Stimulated activated CD8-positive, alpha-beta memory T cell treated with anti-CD3 and anti-CD28 coated beads, Interleukin-7, amount 100 ng/mL, for 24 hours (primary cell): Measurements from ENCODE around the gene DNAH10.

Source experiments
- DNase-seq: peaks from one replicate; pipeline ENCODE4 v3.0.0-alpha.2; 2020; ENCODE audit warnings: low read depth

The DNAH10 gene

DNA sequence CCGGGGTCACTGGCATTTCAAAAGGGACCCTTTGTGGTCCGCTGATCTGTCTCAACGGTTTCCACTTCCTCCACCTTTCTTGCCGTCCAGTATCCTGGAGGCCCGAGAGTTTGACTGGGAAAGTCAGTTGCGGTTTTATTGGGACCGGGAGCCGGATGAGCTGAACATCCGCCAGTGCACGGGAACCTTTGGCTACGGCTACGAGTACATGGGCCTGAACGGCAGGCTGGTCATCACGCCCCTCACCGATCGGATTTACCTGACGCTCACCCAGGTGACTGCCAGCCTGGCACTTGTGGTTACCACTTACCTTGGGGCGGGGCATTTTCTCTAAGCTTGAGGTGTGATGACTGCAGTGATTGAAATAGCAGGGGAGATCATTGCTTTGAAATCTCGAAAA is 83.8 kb downstream of the DNAH10 start:
- no peak for DNase-seq

DNA sequence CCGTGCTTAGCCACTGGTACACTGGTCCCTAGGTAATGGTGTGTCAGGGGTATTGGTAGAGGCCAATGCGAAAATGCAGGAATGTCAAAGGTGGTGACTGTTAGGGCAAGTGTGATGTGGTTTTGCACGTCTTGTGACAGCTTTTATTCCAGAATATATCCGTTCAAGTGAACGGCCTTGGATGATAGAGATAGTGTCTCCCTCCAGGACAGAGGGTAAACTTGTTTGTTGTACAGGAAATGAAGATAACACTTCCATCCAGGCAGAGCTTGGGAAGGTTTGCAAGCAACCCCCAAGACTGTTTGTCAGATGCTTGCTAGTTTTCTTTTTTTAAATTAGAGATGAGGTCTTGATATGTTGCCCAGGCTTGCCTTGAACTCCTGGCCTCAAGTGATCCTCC is 84.2 kb downstream of the DNAH10 start:
- no peak for DNase-seq

DNA sequence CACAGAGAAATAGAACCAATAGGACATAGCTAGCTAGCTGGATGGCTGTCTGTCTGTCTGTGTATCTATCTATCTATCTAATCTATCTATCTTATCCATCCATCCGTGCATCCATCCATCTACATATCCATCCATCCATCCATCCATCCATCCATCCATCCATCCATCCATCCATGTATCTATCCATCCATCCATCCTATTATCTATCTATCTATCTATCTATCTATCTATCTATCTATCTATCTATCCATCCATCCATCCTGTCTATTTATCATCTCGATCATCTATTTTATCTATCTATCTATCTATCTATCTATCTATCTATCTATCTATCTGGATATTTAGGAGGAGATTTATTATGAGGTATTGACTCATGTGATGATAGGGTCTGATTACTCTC is 84.9 kb downstream of the DNAH10 start:
- no peak for DNase-seq

DNA sequence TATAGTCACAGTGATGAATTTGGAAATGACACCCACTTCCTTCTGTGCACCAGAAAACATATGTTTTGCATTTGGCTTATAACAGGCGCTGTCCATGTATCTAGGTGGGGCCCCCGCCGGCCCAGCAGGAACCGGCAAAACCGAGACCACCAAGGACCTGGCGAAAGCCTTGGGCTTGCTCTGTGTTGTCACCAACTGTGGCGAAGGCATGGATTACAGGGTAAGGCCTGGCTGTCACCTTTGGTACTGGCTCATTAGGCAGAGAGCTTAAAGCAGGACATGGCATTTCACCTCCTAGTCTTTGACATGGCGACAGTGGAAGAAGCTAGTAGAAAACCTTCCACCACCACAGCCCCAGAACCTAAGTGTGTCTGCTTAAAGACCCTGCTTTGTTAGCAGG is 85.8 kb downstream of the DNAH10 start:
- DNase-seq, result no peak

DNA sequence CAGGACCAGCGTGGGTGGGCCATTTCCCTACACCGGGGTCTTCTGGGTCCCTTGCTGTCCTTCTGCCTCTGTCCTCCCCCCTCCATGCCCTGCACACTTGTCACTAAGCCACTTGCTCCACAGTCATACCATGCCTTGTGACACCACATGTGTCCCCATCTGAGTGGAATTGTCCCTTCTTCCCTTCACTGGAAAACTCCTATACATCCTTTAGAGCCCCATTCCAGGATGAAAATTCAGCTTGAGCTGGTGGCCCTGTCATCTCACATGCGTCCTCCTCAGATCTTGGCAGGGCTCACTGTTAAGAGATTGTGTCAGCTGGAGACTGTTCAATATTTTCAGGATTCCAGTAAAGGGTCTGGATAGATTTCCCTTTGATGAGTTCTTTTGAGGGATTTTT is 87.4 kb downstream of the DNAH10 start:
- DNase-seq, result no peak

DNA sequence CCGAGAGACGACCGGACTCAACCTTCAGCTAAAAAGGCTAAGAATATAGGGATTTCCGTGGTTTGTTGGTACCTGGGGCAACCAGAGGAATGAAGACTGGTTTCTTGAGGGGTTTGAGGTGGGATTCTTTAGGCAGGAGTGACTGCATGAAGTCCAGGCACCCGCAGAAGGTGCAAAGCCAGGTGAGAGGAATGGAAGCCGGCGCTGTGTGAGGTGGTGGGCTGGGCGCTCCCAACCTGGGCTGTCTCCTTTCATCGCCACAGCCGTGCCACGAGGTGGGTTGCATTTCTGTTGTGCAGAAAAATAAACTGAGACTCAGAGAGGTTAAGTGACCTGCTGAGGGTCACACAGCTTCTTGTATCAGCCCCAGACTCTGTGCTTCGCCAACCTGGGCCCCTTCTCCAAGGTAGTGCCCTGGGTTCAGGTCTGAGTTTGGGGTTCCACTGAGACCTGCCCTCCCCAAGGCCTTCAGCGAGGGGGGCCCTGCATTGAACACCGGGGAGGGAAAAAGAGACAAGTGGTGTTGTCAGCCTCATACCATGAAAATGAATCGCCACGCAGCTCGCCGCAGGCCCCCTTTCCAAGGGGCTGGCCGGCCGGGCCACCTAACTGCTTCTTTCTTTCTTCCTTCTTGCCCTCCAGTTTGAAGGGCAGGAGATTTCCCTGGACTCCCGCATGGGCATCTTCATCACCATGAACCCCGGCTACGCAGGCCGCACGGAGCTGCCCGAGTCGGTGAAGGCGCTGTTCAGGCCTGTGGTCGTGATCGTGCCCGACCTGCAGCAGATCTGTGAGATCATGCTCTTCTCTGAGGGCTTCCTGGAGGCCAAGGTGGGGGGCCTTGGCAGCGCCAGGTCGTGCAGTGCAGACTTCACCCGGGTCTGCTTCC is 88.4 kb downstream of the DNAH10 start:
- no peak for DNase-seq

DNA sequence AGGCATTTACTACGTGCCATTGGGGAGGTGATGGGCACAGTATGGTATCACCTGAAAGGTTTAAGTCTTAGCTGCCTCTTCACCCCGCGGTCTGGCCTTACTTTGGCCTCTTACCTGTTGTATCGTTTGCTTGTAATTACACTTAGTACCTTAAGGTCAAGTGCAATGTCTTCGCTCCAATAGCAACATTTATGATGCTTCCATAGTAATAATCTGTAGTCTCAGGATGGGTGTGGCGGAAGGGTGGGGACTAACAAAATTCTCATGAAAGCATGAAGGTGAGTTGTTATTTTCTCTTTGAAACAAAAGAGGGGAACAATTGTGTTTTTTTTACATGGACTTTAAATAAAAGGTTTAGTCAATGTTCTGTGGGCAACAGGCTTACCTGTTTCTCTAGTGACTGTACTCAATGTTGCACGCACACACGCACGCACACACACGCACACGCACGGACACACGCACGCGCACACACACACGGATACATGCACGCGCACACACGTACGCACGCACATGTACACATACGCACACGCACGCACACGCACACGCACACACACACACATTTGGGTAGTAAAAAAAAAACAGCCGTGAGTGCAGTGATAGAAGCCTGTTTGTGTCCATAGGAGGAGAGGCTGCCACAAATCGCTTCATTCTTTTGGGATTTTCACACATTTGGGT is 91.4 kb downstream of the DNAH10 start:
- DNase-seq, result no peak

DNA sequence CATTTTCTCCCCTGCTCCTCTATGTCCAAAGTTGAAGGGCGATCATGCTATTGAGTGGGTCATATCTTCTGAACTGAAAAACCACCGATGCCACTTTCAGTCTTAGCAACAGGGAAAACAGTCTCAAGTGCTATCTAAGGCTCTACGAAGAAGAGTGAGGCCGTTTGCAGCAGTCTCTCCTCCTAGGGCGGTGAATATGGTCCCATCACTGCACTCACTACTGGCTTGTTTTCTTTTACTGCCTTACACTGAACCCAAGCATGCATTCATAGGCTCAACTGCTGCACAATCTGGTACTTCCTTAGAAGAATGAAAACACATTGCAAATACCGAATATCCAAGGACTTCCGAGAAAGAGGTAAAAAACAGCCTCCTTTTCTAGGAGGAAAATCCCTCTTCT is 92.1 kb downstream of the DNAH10 start:
- DNase-seq, result no peak

DNA sequence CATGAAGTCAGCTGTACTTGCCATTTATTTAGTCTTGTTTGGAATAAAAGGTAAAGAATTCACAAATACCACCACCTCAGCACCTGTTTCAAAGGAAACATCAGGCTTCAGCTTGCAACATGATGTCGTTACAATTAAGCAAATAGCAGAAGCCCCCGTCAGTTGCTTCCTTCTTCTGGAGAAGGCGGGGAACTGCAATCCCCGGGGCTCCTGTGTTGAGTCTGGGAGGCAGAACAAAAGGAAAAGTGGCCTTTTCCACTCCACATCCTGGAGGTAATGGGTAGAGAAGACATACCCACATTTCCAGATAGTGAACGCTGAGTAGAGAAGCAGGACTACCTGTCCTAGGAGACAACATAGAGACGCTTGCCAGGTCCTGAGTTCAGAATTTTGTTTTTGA is 92.8 kb downstream of the DNAH10 start:
- DNase-seq, result no peak

DNA sequence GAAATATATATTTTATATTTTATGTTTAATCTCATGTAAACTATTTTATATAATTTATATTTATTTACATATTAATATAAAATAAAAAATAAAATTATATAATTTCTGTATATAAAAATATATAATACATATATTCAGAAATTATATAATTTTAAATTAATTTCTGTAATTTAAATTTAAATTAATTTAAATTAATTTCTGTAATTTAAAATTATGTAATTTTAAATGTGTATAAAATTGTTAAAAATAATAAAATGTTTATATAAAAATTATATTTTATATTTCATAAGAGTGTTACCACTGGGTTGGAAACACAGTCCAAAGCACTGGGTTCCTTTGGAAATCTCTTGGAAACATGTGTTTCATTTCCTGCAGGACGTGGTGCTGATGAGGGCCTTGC is 94.6 kb downstream of the DNAH10 start:
- DNase-seq, result no peak

DNA sequence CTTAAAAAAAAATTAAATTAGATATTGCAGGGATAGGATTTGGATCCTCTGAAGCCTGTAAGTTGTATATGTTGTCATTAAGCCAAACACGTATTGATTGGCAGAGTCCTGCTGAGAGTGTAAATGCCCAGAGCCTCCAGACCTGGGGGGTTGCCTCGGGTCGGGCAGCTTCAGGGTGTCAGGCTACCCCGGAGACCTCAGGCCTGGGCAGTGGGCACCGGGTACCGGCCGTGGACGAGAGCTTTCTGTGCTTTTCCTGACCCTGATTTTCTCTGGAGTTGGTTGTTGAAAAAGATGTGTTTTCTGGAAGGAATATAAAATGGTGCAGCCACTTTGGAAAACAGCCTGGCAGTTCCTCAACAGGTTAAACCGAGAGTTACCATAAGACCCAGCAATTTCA is 96.1 kb downstream of the DNAH10 start:
- no peak for DNase-seq

DNA sequence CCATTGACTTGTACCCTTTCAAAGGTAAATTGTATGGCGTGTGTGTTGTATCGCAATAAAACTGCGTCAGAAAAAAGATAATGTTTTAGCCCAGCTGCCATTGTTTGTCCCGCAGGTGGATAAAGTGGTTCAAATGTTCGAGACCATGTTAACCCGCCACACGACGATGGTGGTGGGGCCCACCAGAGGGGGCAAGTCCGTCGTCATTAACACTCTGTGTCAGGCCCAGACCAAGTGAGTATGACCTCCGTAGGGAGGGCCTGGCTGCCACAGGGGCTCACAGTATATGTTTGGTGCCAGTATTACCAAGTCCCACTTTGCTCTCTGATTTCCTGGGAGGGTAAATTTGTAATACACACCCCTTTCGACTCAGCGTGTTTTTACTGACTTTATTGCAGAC is 96.9 kb downstream of the DNAH10 start:
- no peak for DNase-seq

DNA sequence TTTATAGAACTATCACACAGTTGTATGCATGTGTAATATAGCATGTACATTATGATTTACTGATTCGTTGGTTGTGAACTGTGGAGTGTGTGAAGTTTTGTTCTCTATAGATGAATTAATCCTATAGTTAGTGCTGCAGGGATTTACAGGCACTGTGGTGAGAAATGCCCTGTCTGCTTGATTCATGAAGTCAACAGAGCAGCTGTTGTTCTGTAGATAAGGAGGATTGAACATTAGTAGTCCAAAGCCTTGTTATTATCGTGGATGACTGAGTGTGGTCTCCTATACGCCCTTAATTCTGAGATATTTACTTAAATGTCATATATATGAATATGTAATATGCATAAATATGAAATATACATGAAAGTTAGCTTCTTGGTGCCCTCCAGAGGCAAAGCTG is 98.3 kb downstream of the DNAH10 start:
- no peak for DNase-seq

DNA sequence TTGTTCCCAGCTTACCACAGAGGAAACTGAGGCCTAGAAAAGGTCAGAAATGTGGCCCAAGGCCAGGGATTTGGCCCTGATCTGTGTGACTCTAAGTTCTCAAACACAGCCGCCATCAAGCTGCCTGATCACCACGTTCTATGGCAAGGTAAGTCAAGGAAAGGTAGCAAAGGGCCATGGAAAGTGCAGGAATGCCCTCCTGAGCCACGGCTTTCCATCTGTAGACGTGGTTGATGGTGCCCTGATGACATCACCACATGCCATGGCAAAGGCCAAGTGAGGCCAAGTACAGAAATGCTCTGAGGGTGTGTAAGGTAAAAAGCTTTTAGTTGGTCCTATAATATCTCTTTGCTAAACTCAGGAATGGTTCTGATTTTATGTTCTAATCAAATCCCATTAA is 99.3 kb downstream of the DNAH10 start:
- no peak for DNase-seq

DNA sequence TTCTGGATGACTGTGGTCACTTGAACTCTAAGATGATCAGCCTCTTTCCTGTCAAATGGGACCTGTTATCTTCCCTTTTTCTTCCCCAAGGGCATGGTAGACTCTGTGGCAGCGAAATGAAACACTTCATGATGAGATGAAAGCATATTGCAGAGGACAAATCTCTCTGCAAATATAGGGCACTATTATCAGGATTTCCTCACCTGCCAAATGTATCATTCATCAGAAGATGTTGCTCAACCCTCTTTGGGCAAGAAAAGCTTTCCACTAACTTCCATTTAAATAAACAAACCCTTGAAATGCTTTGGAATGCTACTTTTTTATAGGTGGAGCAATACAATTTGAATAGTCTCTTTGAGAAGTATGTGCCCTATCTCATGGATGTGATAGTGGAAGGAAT is 105.0 kb downstream of the DNAH10 start:
- DNase-seq, result no peak

DNA sequence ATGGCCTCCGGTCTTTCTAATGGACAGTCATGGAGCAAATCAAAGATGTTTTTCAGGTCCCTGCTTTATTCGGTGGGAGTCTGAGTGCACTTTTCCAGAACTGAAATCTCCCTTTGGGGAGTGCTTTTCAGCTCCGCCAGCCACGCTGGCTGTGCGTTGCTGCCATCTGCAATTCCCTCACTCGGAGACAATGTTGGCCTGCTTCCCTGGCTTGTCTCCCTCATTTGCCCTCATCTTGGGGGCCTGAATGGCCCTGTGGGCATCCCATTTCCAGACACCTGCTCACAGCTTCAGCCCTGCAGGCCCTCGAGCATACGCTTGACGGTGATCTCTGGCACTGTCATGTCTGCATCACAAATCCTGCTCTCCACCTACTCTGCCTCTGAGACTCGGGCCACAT is 106.7 kb downstream of the DNAH10 start:
- DNase-seq, result no peak

DNA sequence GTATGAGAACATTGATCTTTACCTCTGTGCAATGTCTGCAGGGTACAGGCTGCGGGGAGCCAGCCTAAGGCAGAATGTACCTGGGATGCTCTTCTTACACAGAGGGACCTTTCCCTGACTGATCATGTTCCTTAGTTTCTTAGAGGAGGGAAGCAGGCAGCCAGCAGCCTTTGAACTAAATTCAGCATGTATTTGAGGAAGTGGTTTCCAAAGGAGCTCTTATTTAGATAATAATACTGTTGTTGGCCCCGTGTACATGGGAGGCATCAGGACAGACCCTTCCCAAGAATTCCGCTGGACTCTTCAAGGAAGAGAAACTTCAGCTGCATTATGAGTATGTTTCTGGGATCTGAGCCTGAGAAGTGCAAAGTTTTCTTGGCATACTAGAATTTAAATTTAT is 111.7 kb downstream of the DNAH10 start:
- DNase-seq, result no peak

DNA sequence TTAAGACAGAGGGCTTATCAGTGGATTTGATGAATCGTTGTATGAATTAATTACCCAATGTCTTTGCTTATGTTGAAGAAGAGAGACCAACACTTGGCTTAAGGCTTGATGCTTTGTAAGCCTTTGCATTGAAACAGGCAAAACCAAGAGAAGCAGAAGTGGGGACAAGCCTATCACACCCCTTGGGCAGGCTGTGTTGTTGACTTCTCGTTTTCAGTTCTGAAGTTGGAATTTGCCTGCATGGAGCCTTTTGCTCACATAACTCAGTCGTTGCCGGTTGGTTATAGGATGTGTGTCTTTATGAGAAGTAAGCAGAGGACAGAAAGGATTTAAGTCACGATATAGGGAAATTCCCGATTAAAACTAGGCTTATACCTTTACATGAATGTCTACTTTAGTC is 115.9 kb downstream of the DNAH10 start:
- DNase-seq, result no peak

DNA sequence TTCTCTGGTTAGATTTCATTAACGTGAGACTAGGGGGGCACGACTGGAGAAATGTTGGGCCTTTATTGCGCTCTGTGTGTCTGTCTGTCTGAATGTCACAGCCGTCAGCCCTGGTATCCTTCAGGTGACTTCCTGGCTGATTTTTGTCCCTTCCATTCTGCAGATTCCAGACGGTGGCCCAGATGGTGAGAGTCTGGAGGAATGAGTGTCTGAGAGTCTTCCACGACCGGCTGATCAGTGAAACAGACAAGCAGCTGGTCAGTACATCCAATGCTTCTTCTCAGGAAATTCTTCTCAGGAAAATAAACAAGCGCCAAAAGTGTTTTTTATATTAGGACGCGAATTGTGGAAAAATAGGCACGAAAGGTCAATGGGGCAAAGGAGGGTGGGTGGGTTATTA is 117.0 kb downstream of the DNAH10 start:
- no peak for DNase-seq

DNA sequence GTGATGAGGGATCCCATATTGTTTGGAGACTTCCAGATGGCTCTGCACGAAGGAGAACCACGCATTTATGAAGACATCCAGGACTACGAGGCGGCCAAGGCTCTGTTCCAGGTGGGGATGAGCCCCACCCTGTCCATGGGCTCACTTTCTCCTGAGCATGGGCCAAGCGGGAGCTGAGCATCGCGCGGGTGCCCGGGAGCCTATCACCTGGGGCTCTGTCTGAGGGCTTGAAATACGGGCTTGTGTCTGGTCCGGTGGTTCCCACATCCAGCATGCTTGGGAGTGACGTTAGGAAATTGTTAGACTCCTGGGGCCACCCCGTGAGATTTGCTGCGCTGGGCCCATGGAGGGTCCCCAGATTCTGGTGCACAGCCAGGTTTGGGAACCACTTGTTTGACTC is 117.6 kb downstream of the DNAH10 start:
- no peak for DNase-seq

DNA sequence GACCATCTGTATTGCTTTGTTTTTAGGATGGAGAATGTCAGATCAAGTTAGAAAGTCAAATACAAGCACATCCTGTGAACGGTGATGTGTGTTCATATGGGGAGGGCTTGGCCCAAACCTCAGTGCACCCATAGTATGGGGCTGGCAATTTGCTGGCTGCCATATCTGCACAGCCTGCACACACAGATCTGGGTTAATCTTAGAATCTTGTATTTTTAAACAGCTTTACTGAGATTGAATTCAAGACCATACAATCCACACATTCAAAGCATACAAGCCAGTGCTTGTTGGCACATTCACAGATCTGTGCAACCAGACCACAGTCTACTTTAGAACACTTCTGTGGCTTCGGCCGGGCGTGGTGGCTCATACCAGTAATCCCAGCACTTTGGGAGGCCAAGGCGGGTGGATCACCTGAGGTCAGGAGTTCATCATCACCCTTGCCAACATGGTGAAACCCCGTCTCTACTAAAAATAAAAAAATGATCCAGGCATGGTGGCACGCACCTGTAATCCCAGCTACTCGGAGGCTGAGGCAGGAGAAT is 120.1 kb downstream of the DNAH10 start:
- DNase-seq, result no peak

DNA sequence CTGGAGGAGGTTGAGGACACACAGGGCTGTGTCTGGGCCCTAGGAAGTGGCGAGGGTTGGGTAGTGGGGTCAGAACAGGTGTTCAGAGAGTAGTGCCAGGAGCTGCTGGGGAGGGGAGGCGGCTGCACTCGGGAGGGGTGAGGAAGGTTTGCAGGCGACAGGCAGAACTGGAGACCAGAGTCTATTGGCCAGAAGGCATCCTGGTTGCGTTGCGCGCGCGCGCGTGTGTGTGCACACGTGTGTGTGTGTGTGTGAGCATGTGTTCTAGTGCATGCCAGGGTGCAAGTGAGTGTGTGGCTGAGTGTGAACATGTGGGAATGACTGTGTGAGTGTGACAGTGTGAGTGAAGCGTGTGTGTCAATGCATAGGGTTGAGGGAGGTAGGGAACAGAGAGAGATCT is 124.2 kb downstream of the DNAH10 start:
- no peak for DNase-seq

DNA sequence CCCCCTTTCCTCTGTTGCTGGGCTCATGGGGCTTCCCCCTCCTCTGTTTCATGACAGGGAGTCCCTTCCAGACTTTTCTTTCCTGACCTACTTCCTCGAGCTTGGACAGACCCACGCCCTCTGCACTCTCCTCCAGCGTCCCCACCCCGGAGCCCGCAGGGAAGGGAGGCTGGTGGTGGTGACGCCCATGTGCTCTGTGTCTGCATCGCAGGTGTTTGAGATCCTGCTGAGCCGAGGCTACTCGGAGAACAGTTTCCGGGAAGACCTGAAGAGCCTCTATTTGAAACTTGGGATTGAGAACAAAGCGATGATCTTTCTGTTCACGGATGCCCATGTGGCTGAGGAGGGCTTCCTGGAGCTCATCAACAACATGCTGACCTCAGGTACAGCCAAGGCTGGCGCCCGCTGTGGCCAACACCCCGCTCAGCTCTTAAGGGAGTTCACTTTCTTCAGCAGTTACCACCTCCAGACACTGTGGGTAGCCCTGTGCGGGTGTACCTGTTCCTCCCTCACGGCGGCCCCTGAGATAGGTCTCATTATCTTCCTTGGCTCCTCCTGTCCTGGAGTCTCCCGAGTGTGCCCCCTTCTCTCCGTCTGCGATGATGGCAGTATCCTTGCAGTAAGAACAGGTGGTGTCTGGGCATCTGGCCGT is 125.0 kb downstream of the DNAH10 start:
- DNase-seq, result no peak
